Activated gamma-delta T cell (primary cell): Measurements from ENCODE around the gene NSD2.
"Not testable (repeated sequence)": the region's sequence is repeated elsewhere in the genome, so short reads cannot be mapped to it uniquely, and the experiment has no call there.

ENCODE experiments used
- DNase-seq: peaks from one replicate; lab custom pipeline; 2025; lab: John Stamatoyannopoulos, UW

The NSD2 gene

DNA sequence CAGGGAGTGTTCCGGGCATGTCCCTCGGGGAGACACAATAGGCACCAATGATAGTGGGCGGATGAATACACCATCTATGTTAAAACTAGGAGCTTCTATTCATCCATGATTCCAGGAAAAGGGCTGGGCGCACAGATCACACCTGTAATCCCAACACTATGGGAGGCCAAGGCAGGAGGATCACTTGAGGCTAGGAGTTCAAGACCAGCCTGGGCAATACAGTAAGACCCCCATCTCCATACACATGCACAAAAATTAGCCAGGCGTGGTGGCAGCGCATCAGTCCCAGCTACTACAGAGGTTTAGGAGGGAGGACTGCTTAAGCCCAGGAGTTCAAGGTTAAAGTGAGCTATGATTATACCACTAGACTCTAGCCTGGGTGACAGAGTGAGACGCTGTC, 135.2 kb downstream of the NSD2 start:
- no peak for DNase-seq

DNA sequence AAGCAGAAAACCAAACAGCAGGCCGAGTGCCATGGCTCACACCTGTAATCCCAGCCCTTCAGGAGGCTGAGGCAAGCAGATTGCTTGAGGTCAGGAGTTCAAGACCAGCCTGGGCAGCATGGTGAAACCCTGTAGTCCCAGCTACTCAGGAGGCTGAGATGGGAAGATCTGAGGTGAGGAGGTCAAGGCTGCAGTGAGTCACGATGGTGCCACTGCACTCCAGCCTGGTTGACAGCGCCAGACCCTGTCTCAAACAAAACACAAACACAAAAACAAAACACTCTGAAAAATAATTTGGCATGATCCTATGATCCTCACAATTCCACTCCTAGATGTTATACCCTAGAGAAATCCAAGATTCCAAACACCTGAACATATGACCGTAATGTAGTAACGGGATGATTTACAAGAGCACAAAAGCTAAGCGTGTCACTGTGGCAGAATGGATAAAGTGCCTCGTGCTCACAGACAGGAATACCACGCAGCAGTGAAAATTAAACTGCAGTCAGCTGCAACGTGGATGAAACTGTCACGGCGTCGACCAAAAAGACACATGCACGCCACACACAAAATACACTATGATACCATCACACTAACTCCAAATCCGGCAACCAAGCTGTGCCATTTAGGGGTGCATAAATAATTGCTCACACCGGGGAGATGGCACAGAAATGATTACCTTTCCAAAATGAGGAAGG, 135.9 kb downstream of the NSD2 start:
- DNase-seq = no peak

DNA sequence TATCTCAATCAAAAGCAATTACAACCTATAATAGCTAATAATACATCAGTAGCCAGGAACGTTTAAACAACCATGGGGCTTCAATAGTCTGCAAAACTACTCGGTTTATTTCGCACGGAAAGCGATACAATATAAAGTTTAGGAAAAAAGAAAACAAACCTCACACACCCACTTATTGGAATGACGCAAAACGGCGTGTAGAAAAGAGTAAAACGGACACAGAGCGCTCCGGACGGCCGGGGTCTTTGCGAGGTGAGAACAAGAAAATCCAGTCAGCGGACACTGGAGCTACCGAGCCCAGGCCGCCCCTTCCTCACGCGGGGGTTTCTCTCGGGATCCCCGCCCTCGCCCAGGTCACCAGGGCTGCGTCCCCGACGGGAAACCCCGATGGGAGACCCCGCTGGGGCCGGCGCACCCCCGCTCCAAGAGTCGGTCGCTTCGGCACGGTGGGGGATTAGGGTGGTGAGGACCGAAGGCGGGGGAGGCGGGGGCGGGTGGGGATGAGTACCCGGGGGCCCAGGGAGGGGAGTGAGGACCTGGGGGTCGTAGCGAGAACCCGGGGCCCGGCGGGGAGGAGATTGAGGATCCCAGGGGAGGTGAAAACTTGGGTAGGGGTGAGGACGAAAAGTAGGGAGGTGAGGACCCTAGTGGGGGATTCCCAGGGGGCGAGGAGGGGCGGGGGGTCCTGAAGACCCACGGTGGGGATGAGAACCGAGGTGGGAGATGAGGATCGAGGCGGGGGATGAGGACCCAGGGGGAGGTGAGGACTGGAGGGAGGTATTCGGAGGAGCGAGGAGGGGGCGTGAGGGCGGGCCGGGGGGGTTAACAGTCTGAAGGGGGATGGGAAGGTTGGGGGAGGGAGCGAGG, 136.8 kb downstream of the NSD2 start:
- no peak for DNase-seq

DNA sequence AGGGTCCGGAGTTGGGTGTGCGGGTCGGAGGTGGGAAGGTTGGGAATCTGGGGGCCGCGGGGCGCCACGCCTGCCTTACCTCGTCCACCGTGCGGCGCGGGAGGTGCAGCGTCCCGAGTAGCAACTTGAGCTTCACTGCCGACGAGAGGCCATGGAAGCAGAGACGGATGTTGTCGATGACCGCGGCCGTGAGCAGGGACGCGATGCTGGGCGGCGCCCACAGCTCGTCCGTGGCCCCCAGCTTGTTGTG, 137.4 kb downstream of the NSD2 start:
- DNase-seq = no peak

- peak; percentile 83 for DNase-seq
Measured at GRCh38 chr4:2008921-2009650, 137.9 kb downstream of the NSD2 start, which contains the start of gene NELFA. Gene NELFA (minus strand): TSS chr4:2008974. CDS start chr4:2008959, 15 bp downstream.

GRCh38 chr4:2009651-2010233, 138.5 kb downstream of the NSD2 start:
- DNase-seq = peak; percentile 22

DNA sequence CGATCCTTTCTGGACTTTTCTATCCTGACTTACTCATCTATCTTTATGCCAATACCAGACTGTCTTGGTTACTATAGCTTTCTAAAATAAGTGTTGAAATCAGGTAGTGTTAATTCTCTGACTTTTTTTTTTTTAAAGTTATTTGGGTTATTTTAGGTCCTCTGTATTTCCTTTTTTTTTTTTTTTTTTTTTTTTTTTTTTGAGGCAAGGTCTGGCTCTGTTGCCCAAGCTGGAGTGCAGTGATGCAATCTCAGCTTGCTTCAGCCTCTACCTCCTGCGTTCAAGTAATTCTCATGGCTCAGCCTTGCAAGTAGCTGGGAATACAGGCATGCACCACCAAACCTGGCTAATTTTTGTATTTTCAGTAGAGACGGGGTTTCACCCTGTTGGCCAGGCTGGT, 140.4 kb downstream of the NSD2 start:
- DNase-seq = no peak

- DNase-seq = no peak
Measured at GRCh38 chr4:2015008-2015407, 143.8 kb downstream of the NSD2 start.

DNA sequence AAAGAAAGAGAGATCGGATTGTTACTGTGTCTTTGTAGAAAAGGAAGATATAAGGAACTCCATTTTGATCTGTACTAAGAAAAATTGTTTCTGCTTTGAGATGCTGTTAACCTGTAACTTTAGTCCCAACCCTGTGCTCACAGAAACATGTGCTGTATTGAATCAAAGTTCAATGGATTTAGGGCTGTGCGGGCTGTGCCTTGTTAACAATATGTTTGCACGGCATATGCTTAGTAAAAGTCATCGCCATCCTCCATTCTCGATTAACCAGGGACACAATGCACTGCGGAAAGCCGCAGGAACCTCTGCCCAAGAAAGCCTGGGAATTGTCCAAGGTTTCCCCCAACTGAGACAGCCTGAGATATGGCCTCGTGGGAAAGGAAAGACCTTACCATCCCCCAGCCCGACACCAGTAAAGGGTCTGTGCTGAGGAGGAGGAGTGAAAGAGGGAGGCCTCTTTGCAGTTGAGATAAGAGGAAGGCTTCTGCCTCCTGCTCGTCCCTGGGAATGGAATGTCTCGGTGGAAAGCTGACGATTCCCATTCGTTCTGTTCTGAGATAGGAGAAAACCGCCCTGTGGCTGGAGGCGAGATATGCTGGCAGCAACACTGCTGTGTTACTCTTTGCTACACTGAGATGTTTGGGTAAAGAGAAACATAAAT, 150.3 kb downstream of the NSD2 start:
- not testable (repeated sequence) for DNase-seq

GRCh38 chr4:2024683-2025082, 153.5 kb downstream of the NSD2 start:
- no peak for DNase-seq

- no peak for DNase-seq
Measured at GRCh38 chr4:2025817-2026216, 154.6 kb downstream of the NSD2 start.

DNA sequence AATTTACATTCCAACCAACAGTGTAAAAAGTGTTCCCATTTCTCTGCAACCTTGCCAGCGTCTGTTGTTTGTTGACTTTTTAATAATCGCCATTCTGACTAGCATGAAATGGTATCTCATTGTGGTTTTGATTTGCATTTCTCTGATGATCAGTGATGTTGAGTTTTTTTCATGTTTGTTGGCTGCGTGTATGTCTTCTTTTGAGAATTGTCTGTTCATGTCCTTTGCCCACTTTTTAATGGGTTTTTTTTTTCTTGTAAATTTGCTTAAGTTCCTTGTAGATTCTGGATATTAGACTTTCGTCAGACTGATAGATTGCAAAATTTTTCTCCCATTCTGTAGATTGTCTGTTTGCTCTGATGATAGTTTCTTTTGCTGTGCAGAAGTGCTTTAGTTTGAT, 155.9 kb downstream of the NSD2 start:
- DNase-seq = not testable (repeated sequence)

GRCh38 chr4:2031161-2031560, 160.0 kb downstream of the NSD2 start:
- not testable (repeated sequence) for DNase-seq
